Measurements from ENCODE around the gene S100A11.

Gene S100A11

DNA sequence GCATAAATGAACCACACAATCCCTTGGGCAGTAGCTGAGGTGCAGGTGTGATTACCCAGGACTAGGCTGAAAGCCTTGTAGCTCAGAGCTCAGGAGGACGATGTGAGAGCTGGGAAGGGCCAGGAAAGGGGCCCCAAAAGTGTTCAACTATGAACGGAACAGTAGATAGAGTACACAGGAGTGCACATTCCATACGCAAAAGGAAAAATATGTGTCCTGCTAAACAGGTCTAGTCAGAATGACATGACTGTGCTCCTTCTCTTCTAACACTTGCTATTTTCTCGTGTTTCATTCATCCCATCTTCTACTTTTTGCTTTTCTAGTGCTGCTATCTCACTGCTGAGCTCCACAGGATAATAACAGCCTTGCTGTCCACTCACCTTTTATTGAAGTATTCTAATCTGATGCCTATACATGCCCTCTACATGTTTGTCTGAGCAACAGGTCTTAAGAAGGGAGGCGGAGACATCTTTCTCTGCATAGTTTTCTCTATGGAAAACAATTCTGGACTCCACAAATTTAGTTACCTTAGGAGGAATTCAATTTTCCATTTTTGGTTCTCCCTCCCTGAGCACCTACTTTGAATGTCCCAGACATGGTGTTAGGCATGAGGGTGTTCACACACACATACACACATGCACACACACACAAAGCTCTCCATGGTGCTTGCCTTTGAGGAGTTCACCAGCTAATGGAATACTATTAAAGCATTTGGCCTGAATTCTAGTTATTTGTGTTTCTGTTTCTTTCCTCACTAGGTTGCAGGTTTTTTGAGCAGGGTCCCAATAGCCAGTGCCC is 46.5 kb downstream of the S100A11 start:
- in situ Hi-C loops (cut with MboI; ENCODE audit: low pct_unique_long_range_greater_than_20kb, low sequenced_read_pairs, unreplicated experiment): no loop called here
- TF ChIP-seq, protein P1, sequence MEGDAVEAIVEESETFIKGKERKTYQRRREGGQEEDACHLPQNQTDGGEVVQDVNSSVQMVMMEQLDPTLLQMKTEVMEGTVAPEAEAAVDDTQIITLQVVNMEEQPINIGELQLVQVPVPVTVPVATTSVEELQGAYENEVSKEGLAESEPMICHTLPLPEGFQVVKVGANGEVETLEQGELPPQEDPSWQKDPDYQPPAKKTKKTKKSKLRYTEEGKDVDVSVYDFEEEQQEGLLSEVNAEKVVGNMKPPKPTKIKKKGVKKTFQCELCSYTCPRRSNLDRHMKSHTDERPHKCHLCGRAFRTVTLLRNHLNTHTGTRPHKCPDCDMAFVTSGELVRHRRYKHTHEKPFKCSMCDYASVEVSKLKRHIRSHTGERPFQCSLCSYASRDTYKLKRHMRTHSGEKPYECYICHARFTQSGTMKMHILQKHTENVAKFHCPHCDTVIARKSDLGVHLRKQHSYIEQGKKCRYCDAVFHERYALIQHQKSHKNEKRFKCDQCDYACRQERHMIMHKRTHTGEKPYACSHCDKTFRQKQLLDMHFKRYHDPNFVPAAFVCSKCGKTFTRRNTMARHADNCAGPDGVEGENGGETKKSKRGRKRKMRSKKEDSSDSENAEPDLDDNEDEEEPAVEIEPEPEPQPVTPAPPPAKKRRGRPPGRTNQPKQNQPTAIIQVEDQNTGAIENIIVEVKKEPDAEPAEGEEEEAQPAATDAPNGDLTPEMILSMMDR (IDR thresholded peaks at IDR 0.05; ENCODE audit: extremely low read depth, insufficient read depth, missing control alignments): no peak
- no peak for DNase-seq (ENCODE audit: low spot score)

DNA sequence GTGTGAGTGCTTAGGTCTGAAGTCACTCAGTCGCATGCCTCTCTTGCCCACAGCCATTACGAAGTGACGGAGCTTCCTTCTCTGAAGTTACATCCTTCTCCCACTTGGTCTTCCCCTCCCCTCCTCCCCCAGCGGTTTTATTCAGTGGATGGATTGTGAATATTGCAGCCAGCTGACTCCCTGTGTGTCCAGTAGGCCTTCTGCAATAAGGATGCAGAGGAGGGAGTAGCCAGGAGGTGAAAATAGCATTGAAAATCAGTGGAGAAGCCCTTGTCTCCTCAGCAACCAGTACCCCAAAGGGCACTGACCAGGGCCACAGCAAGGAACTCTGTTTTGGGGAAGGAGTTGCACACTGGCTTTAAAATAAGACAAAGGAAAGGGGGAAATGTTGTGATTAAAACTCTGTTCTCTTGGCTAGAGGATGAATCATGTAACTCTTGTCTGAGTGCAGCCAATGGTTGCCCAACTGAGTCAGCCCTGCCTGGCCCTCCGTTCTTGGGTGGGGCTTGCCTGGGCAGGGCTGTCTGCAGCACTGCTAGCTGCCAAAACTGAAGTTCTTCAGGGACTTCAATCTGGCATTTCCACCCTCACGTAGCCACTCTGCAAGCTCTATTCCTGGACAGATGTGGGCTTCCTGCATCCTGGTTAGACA is 47.5 kb downstream of the S100A11 start:
- no peak for DNase-seq (ENCODE audit: low spot score)
- TF ChIP-seq, protein P1 (IDR thresholded peaks at IDR 0.05; ENCODE audit: extremely low read depth, insufficient read depth, missing control alignments): no peak
- in situ Hi-C loops (cut with MboI; ENCODE audit: low pct_unique_long_range_greater_than_20kb, low sequenced_read_pairs, unreplicated experiment): no loop called here

DNA sequence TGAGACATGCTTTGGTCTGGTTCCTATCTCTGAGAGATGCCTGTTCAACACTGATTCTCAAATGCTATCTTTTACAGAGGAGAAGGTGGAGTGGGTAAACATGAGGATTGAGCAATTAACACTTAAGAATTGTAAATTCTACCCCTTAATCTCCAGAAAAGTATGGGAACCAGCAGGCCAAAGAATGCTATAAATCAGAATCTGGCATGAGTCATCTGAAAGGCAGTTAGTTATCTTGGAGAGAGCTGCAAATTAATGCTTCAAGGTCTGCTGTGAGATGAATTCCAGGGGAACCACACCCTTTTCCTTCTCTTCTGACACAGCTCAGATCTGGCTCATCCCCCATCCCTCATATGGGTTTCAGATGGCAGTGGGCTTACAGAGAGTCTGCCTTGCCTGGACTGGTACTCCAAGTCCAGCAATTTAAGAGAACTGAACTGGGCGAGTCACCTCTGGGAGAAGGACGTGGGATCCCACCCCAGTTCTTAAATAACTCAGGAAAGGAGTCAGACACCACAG is 48.3 kb downstream of the S100A11 start:
- TF ChIP-seq, protein P1 (IDR thresholded peaks at IDR 0.05; ENCODE audit: extremely low read depth, insufficient read depth, missing control alignments): no peak
- in situ Hi-C loops (cut with MboI; ENCODE audit: low pct_unique_long_range_greater_than_20kb, low sequenced_read_pairs, unreplicated experiment): no loop called here
- no peak for DNase-seq (ENCODE audit: low spot score)

DNA sequence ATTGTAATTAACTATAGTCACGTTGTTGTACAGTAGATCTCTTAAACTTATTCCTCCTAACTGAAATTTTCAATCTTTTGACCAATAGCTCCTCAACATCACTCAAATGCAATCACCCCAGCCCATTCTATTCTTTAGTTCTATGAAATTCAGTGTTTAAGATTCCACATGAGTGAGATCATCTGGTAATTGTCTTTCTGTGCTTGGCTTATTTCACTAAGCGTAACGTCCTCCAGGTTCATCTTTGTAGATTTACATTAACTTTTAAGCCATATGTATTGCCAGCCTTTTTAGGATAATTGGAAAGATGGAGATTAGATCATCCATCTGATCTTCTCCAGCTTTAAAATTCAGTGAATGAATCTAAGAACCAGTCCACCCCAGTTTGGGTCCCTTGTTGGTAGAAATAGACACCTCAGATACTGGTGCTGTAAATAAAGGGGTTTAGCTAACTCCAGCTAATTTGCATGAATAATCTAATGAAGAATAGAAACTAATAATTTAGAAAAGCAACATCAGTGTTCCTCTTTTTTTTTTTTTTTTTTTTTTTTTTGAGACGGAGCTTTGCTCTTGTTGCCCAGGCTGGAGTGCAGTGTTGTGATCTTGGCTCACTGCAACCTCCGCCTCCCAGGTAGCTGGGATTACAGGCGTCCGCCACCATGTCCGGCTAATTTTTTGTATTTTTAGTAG is 50.2 kb downstream of the S100A11 start:
- TF ChIP-seq, protein P1 (IDR thresholded peaks at IDR 0.05; ENCODE audit: extremely low read depth, insufficient read depth, missing control alignments): no peak
- in situ Hi-C loops (cut with MboI; ENCODE audit: low pct_unique_long_range_greater_than_20kb, low sequenced_read_pairs, unreplicated experiment): no loop called here
- DNase-seq (ENCODE audit: low spot score): no peak

DNA sequence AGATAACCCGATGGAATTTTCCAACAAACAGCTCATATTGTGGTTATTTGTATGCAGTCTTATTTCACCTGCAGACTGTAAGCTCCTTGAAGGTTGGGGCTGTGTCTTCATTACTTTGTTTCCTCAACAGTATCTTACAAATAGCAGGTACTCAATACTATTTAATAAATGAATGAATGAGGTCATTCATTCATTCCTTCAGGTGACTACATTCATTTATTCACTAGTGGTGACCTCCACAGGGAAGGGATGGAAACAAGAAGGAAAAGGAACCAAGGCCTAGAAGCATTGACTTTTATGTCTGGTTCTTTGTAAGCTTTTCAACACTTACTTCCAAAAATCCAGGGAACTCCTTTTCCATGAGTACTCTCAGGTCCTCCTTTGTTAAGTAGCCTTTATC is 51.0 kb downstream of the S100A11 start:
- in situ Hi-C loops (cut with MboI; ENCODE audit: low pct_unique_long_range_greater_than_20kb, low sequenced_read_pairs, unreplicated experiment): no loop called here

DNA sequence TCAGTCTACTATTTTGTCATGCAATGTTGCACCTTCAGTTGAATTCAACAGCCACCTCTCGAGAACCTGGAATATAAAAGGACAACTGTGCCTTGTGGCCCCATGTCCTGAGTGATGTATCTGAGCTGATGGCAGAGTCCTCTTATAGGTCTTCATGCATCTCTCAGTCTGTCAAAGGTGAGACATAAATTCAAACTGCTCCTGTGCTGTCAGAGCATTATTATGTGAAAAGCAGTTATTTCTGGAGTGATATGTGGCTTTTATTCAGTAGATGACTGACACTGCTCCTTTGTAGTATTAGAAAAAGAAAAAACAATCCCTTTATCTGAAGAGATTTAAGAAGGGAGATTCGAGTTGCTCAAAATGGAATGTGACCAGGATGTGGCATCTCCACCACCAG is 51.5 kb downstream of the S100A11 start:
- TF ChIP-seq, protein P1 (IDR thresholded peaks at IDR 0.05; ENCODE audit: extremely low read depth, insufficient read depth, missing control alignments): no peak
- no peak for DNase-seq (ENCODE audit: low spot score)
- in situ Hi-C loops (cut with MboI; ENCODE audit: low pct_unique_long_range_greater_than_20kb, low sequenced_read_pairs, unreplicated experiment): no loop called here

More for the DNA sequence above, 51.0 kb downstream of the S100A11 start:
- TF ChIP-seq, protein P1 (IDR thresholded peaks at IDR 0.05; ENCODE audit: extremely low read depth, insufficient read depth, missing control alignments): no peak
- no peak for DNase-seq (ENCODE audit: low spot score)
